ENCODE data around the gene MCTP2.

DNA sequence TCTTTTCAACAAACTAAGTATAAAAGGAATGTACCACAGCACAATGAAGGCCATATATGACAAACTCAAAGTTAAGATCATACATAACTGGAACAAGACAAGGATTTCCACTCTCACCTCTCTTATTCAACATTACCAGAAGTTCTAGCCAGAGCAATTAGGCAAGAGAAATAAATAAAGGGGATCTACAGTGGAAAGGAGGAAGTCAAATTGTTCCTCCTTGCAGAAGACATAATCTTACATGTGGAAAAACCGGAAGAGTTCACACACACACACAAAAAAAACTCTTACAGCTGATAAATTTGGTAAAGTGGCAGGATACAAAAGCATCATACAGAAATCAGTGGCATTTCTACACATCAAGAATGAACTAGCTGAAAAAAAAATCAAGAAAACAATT, 277.9 kb downstream of the MCTP2 start:
- TF ChIP-seq, protein P1, sequence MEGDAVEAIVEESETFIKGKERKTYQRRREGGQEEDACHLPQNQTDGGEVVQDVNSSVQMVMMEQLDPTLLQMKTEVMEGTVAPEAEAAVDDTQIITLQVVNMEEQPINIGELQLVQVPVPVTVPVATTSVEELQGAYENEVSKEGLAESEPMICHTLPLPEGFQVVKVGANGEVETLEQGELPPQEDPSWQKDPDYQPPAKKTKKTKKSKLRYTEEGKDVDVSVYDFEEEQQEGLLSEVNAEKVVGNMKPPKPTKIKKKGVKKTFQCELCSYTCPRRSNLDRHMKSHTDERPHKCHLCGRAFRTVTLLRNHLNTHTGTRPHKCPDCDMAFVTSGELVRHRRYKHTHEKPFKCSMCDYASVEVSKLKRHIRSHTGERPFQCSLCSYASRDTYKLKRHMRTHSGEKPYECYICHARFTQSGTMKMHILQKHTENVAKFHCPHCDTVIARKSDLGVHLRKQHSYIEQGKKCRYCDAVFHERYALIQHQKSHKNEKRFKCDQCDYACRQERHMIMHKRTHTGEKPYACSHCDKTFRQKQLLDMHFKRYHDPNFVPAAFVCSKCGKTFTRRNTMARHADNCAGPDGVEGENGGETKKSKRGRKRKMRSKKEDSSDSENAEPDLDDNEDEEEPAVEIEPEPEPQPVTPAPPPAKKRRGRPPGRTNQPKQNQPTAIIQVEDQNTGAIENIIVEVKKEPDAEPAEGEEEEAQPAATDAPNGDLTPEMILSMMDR (IDR thresholded peaks at IDR 0.05; ENCODE audit: control extremely low read depth in 1 of 3, insufficient read depth in 1 of 3, low read depth in 1 of 3, low read length in 3 of 3): no peak
- TF ChIP-seq POLR2A (IDR thresholded peaks at IDR 0.05; ENCODE audit: control extremely low read depth in 1 of 2, low read depth in 2 of 2, low read length in 2 of 2) (no peak), EGR1 (IDR thresholded peaks at IDR 0.05; ENCODE audit: borderline replicate concordance, low read depth, low read length) (no peak), ZNF274 (IDR thresholded peaks at IDR 0.05; ENCODE audit: borderline replicate concordance, extremely low read depth, low read length) (no peak), CBX5 (IDR thresholded peaks at IDR 0.05; ENCODE audit: low read depth, low read length) (no peak), SRF (IDR thresholded peaks at IDR 0.05; ENCODE audit: low read depth, low read length) (no peak), MAFK (IDR thresholded peaks at IDR 0.05; ENCODE audit: low read depth, low read length) (no peak), POLR2AphosphoS5 (IDR thresholded peaks at IDR 0.05; ENCODE audit: low read depth, low read length) (no peak), EP300 (IDR thresholded peaks at IDR 0.05; ENCODE audit: borderline replicate concordance in 1 of 2, low read depth in 2 of 2, low read length in 2 of 2) (no peak), SUZ12 (IDR thresholded peaks at IDR 0.05; ENCODE audit: low read length) (no peak), SP1 (IDR thresholded peaks at IDR 0.05; ENCODE audit: low read depth, low read length) (no peak)
- TF ChIP-seq, protein P2, sequence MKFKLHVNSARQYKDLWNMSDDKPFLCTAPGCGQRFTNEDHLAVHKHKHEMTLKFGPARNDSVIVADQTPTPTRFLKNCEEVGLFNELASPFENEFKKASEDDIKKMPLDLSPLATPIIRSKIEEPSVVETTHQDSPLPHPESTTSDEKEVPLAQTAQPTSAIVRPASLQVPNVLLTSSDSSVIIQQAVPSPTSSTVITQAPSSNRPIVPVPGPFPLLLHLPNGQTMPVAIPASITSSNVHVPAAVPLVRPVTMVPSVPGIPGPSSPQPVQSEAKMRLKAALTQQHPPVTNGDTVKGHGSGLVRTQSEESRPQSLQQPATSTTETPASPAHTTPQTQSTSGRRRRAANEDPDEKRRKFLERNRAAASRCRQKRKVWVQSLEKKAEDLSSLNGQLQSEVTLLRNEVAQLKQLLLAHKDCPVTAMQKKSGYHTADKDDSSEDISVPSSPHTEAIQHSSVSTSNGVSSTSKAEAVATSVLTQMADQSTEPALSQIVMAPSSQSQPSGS (IDR thresholded peaks at IDR 0.05; ENCODE audit: low read length): no peak
